Heart left ventricle (tissue), 13 donors: ENCODE measurements around the gene GAB2.

Source experiments
- POLR2A ChIP-seq, 2 donors: fragments of 450-650 bp; IDR thresholded peaks; one replicate each; pipeline ENCODE4 v1.6.1; 2017; ENCODE audit warnings: antibody characterized with exemption in 2 of 2, mild to moderate bottlenecking in 2 of 2, moderate library complexity in 2 of 2
- TF ChIP-seq, protein P1 (sequence below), 12 donors: fragments of 200-600 bp; sonication (generic) in 4 of 12; IDR thresholded peaks; one replicate each; pipeline versions ENCODE4 v1.5.0 to v1.8.0; 2018 to 2022; ENCODE audit warnings: antibody characterized with exemption in 12 of 12, mild to moderate bottlenecking in 5 of 12
- donor health status: ischemic (EF 13 %, LVEDD 7.1; RV severe dilation, severe dysfunction).
- donor health status: DM: no; HTN: yes; CAD: no.
- donor health status: DM: no; HTN: no; CAD: no.
- donor health status: ischemic (EF 25% LVEDD 6.9; RV normal size, moderate dysfunction).
- donor health status: ischemic (EF 25% LVEDD 5.7; RV mildly dilated, moderate dysfunction).
- donor health status: ischemic (EF 35%, LVEDD 5.7; RV mildly dilated, moderate dysfunction).
- donor health status: nonischemic (EF 11% LVEDD 7.7; RV severe dilation, severe dysfunction).
- donor health status: DM: yes; HTN: yes; CAD: no.
- donor health status: PGD.
- donor health status: ischemic (EF 29% LVEDD 5.4; RV normal size, mild dysfunction).
- donor health status: nonischemic (EF 23%, LVEDD 6.1; RV moderate dilation, normal function).

DNA sequence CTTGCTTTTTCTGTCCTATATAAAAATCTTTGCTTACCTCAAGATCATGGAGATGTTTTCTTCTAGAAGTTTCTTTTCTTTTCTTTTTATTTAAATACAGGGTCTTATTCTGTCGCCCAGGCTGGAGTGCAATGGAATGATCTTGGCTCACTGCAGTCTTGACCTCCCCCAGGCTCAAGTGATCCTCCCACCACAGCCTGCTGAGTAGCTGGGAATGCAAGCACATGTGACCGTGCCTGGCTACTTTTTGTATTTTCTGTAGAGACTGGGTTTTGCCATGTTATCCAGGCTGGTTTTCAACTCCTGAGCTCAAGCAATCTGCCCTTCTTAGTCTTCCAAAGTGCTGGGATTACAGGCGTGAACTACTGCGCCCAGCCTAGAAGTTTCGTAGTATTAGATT, 183.6 kb downstream of the GAB2 start:
- no peak for TF ChIP-seq POLR2A (IDR thresholded peaks at IDR 0.05)
- TF ChIP-seq, protein P1, sequence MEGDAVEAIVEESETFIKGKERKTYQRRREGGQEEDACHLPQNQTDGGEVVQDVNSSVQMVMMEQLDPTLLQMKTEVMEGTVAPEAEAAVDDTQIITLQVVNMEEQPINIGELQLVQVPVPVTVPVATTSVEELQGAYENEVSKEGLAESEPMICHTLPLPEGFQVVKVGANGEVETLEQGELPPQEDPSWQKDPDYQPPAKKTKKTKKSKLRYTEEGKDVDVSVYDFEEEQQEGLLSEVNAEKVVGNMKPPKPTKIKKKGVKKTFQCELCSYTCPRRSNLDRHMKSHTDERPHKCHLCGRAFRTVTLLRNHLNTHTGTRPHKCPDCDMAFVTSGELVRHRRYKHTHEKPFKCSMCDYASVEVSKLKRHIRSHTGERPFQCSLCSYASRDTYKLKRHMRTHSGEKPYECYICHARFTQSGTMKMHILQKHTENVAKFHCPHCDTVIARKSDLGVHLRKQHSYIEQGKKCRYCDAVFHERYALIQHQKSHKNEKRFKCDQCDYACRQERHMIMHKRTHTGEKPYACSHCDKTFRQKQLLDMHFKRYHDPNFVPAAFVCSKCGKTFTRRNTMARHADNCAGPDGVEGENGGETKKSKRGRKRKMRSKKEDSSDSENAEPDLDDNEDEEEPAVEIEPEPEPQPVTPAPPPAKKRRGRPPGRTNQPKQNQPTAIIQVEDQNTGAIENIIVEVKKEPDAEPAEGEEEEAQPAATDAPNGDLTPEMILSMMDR (IDR thresholded peaks at IDR 0.05): no peak
